HG03520 (cell line): ENCODE measurements around the gene KRT86.

ENCODE experiments used
- ATAC-seq: cut with Tn5 transposase; IDR thresholded peaks from one replicate; pipeline ENCODE4 v1.9.1; 2021; ENCODE audit warnings: mild to moderate bottlenecking, moderate library complexity; ENCODE audit not compliant: unreplicated experiment

The KRT86 gene

DNA sequence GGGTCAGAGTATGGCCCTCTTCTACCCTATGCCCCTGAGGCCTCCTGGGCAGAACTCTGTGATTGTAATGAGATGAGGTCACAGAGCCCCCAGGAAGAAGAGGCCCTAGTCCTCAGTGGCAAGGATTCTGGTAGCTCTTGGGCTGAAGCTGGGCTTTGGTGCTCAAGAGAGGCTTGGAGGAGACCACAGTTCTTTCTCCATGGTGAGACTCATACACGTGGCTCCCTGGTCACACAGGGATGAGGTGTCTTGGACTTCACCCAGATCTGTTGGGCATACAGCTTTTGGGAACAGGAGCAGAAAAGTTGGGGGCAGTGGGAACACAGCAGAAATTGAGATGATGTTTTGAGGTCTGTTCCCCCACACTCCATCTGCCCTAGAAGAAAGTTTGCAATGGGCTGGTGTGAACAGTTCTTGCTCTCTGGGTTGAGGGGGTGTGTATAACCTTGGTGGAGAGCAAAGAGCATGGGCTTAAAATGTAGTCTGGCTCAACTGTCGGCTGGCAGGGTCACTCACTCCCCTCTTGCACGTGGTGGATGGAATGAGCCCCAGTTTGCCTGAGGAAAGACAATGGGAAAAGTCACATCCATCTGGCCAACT lies at the start of gene KRT86:
Gene KRT86 (plus strand): TSS at position 125 of the 600 bp plus-strand sequence. CDS start 27,272 bp downstream, outside the sequence.
- ATAC-seq = no peak

DNA sequence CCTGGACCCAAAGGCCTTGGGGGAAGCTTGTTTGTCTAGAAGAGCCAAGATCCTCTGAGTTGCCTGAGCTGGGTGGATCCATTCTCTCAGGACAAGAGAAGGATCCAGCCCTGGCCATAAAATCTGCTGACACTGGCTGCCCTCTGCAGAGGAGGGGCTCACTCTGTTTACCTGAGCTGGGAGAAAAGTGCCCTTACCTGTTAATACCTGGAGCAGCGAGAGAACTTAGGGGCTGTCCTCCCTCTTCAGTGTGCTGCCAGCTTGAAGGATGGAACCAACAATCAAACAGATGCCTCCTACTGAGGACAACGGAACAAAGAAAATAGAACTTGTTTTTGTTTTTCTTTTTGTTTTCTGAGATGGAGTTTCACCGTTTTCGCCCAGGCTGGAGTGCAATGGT lies 48.7 kb upstream of the KRT86 start:
- no peak for ATAC-seq

DNA sequence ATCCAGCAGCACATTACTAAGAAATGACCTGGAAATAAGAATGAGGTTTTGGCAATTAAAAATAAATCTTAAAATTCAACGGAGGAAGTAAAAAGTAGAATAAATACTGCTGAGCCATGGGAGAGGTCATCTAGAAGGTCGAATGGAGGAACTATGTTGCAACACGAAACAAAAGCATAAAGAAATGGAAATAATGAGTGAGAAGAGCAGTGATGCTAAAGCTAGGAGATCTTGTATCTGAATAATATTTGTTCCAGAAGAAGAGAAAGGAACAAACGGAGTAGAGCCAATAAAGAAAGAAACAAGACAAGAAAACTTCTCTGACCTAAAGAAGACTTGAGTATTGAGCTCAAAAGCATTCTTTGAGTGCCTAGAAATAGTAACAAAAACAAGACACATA lies 48.0 kb upstream of the KRT86 start:
- ATAC-seq = no peak

DNA sequence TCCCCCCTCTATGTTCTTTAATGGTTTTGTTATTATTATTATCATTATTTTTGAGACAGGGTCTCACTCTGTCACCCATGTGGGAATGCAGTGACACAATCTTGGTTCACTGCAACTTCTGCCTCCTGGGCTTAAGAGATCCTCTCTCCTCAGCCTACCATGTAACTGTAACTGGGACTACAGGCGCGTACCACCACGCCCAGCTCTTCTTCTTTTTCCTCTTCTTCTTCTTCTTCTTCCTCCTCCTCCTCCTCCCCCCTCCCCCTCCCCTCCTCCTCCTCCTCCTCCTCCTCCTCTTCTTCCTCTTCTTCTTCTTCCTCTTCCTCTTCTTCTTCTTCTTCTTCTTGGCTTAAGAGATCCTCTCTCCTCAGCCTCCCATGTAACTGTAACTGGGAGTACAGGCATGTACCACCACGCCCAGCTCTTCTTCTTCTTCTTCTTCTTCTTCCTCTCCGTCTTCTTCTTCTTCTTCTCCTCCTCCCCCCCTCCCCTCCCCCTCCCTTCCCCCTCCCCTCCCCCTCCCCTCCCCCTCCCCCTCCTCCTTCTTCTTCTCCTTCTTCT lies 46.8 kb upstream of the KRT86 start:
- ATAC-seq = no peak

DNA sequence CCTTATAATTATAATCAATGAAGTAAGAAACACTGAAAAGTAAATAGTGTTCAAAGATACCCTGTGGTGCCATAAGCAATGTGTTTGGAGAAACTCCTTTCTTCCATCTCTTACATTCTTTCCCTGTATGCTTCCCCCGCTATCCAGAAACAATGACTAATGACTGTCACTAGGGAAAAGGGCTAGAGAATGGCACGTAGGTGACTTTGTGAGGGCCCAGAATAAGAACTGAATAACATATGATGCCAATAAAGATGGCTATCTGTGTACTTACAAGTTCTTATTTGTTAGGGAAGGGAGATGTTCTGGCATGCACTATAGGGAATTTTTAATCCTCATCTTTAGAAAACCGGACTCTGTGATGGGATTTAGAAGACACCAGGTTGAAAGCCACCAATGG lies 46.1 kb upstream of the KRT86 start:
- no peak for ATAC-seq

DNA sequence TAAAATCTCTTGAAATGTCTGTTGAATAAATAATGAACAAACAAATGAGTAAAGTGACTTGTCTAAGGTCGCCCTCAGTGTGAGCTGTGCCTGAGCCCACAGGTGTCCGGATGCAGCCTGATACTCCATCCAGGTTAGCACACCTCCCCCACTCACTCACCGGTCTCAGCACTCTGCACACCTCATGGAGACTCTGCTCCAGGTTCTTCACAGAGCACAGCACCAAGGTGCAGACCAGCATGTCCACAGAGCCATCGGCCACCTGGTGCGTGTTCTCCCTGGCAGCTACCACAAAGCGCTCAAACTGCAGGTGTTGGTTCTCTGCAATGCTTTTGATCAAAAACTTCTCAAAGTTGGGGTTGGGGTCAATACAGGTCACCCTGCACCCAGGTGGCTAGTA lies 45.5 kb upstream of the KRT86 start:
- ATAC-seq = no peak

DNA sequence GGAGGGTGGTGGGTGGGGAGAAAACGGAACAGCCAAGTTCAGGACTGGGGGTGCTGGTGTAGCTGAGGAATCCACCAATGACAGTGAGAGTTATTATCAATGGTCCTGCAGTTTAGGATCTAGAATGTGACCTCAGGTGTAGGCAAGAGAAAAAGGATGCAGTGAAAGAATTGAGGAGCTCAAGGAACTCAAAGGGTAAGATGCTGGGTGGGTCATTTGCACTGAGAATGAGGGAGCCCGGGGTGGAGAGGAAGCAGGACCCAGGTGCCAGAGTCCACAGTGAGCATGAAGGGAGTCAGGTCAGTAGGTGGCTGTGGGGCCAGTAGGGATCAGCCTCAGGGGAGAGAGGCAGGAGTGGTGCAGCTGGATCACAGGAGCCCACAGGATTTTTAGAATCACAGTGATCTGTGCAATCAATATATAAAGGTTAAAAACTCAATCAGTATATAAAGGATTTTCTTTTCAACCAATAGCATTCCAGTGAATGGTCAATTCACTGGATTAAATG lies 44.6 kb upstream of the KRT86 start:
- no peak for ATAC-seq

DNA sequence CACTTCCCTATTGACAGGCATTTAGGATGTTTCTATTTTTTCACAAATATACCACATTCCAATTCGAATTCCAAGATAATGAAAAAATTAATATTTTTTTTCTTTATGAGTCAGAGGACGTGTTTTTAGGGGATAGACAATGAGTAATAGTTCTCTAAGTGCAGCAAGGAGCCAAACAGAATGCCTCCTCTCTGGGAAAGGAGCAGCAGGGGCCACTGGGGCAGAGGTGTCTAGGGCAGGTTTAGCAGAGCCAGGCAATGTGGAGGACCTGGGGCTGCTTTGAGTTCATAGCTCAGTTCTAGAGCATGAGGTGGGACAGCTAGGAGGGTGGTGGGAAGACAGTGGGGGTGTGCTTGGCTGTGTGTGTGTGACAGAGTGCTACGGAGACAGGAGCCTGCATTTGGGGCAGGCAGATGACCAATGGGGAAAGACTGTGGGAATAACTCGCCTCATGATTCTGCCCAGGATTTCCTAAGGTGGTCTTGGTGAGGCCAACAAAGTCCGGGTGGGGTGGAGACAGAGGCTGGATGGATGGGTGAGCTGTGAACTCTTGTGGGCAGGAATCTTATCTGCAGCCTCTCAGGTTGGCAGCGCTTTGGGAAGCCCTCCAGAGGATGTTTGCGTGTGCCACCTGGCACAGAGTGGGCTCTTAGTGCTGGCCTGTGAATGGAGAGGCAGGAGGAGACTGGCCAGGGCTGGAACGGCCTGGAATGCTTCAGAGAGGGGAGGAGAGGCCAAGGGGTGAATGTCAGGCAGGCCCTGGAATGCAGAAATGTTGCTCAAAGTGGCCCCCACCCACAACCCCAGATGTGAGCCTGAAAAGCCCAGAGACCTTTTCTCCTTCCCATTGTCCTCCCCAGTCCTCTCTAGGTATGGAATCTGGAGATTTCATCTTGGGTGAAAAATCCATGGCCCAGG lies 43.8 kb upstream of the KRT86 start:
- no peak for ATAC-seq

DNA sequence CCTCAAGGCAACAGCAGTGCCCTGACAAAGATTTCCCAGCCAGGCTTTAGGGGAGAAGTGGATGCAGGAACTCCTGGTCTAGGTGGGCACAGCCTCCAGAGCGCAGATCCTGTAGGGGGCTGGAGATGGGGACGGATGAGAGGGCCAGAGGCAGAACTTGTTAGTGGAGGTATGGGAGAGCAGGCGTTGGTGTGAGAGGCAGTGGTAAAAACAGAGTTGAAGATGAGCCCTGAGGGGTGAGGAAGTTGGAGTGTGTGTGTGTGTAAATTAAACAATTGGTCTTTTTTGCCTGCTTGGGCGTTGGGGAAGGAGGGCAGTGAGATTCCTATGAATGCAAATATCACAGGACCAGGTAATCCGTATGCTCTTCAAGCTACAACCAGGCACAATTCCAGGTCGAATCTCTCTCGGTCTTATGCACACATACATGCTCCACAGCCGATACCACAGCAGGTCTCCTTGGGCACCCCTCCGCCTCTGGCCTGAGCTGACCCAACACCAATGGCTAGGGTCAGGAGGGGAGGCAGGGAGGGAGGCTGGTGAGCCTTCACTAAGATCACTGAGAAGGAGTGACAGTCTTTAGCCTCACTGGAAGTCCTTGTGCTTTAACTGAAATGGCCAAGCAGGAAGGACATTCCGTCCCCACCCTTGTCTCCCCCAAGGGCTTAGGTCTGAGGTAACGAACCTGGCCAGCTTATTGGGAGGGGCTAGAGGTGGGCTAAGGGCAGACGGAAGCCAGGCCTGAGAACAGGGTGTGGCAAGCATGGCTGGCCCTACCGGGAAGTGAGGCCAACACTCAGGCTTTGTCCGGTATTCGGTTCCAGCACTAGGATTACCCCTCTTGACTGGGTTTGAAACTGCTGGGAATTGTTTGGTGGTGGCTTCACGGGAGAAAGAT lies 42.9 kb upstream of the KRT86 start:
- ATAC-seq = no peak

DNA sequence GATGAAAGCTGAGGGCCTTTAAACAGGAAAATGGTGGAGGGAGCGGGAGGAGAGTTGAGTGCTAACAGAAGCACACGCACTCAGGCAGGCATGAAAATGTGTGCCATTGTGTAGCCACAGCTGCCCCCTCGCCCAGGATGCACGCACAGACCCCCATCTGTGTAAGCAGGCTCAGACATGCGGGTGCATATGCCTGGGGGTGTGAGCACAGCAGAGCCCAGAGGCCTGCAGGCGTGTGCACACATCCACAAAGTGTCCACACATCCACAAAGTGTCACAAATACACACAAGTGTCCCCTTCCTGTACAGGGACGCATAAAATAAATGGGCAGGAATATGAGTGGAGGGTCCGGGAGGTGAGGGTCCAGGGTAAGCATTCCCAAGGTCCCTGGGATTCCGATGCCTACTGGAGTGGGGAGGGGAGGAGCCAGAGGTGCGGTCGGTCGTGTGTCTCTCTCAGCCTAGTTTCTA lies 42.2 kb upstream of the KRT86 start:
- no peak for ATAC-seq

DNA sequence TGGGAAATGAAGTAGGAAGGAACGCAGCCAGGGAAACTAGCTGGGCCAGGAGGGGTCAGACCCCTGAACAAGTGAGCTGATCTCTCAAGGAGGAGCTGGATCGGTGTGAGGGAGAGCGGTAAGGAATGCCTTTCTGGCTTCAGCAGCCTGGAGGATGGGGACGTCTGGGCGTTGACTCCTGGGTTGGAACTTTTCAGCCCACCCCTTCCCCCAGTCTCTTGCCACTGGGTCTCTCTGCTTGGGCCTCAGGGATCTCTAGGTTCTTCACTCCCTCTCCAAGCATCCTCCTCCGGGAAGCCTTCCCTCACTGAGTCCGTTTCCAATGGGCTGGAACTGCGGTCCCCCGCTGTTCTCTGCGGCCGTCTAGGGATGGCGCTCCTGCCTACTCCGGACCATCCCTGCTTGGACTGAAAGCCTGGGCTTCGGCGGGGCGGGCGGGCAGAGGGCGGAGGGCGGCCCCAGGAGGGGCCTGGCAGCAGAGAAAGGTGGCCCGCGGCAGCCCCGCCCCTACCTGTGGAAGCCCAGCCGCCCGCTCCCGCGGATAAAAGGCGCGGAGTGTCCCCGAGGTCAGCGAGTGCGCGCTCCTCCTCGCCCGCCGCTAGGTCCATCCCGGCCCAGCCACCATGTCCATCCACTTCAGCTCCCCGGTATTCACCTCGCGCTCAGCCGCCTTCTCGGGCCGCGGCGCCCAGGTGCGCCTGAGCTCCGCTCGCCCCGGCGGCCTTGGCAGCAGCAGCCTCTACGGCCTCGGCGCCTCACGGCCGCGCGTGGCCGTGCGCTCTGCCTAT lies 41.6 kb upstream of the KRT86 start, which contains the start of gene KRT7:
Gene KRT7 (plus strand): TSS at position 570 of the 788 bp plus-strand sequence. CDS start 54 bp downstream, at position 624.
- ATAC-seq = no peak

DNA sequence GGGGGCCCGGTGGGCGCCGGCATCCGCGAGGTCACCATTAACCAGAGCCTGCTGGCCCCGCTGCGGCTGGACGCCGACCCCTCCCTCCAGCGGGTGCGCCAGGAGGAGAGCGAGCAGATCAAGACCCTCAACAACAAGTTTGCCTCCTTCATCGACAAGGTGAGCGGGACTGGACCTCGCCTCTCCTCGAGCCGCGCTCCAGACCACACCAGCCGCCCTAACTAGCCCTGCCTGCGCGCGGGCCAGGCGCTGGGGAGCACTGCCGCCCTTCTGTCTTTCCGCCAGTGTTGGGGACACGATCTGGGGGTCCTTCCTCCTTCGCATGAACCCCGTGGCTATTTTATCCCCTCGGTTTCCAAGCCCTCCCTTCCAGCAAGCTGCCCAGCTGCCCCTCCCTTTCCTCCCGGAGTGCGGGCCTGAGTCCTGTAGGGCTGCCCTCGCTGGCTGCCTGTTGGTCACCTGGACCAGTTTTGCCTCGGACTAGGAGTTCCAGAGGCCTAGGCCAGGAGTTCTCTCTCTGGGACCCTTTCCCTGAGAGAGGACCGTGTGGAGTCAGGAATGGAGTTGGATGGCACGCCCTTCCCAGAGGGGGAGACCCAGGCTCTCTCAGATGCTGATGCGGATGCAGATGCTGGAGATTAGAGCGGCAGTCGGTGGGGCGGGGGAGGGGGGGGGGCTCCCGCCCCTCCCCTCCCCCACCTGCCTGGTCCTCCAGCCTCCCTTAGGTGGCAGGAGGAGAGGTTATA lies 40.8 kb upstream of the KRT86 start:
- ATAC-seq = no peak

DNA sequence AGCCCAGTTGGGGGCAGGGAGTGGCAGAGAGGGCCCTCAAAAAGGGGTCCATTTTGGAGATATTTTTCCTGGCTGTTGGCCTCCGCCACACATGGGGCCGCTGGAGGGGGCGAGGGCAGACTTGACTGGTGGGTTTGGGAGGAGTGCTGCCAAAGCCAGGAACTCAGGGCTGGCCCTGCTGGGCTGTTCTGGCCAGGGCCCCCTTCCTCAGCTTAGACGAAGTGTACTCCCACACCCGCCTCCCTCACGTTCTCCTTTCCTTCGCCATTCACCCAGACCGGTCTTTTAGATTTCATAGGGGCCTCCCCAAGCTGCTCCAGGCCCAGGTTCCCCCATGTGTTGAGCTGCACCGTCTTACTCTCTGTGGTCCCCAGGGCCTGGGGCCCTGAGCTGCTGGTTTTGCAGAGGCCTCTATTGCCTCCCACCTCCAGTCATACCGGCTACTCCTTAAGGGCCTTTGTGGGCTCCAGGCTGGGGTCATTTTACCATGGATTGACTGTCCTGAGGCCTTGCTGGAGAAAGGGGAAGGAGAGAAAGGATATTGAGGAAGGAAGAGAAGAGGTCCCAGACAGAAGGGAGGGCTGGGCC lies 40.1 kb upstream of the KRT86 start:
- ATAC-seq = no peak

DNA sequence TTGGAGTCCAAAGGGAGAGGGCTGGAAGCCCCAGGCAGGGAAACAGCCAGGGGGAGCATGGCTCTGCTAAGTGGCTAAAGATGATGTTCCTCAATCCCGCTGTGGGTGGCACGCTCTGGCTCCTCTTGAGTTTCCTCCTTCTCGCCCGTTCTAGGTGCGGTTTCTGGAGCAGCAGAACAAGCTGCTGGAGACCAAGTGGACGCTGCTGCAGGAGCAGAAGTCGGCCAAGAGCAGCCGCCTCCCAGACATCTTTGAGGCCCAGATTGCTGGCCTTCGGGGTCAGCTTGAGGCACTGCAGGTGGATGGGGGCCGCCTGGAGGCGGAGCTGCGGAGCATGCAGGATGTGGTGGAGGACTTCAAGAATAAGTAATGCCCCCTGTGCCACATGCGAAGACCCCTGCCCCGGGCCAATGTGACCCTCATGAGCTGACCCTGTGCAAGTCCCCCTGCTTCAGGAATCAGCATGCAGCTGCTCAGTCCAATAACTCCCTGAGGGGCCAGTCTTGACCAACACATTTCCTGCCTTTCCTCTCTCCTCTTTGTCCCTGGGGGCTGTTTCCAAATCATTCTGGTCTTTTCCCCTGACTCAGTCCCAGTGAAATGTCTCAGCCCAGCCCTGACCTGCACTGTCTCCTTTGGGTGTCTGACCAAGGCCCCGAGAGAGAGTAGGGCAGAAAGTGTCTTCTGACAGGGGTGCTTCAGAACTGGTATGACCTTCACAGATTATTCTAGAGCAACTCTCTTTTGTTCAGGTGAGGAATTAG lies 39.3 kb upstream of the KRT86 start:
- ATAC-seq = no peak

DNA sequence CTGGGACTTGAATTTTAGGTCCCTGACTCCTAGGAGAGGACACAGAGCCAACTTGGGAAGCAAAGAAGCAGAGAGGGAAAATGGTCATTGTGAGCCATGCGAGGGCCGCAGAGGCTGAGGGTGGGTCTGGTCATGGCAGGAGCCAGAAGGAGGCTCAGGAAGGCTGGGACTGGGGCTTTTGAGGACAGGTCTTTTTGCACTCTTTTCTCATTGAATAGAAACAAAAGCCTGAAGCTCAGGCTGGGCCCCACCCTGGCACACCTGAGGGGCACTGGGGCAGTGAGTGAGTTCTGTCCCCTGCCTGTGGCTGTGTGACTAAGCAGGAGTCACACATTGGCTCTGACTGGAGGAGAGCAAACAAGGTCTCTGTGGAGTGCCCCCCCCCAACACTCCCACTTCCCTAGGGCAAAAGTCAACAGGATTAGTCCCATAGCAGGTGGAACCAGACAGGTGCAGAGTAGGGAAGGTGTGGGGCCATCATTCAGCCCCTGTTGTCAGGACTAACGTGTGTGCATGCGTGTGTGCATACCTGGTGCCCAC lies 38.6 kb upstream of the KRT86 start:
- ATAC-seq = no peak

DNA sequence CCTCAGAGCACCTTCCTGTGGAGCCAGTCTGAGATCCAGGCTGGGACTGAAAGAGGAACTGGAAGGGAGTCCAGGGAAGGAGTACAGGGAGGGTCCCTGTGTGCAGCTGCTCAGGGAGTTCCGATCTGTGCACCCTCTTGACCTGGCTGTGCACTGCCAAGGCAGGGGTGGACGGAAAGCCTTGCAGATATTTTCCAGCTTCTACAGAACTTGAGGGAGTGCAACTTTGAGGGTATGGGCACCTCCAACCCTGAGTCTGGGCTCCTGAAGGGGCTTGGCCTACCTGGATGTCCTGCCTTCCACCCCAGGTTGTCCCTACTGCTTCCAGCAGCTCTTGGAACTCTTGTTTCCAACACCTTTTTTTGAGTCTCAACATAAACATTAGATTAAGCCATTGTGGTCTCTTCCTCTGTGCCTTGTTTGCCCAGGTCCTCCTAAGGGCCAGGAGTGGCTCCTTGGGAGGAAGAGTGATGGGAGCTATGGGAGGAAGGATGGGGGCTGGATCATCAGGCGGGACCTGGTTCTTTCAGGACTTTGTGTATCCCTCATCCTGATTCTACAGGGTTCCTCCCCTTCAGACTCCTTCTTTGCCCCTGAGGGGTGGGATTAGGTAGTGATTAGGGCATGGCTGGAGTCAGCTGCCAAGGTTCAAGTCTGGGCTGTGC lies 37.9 kb upstream of the KRT86 start:
- ATAC-seq = no peak

DNA sequence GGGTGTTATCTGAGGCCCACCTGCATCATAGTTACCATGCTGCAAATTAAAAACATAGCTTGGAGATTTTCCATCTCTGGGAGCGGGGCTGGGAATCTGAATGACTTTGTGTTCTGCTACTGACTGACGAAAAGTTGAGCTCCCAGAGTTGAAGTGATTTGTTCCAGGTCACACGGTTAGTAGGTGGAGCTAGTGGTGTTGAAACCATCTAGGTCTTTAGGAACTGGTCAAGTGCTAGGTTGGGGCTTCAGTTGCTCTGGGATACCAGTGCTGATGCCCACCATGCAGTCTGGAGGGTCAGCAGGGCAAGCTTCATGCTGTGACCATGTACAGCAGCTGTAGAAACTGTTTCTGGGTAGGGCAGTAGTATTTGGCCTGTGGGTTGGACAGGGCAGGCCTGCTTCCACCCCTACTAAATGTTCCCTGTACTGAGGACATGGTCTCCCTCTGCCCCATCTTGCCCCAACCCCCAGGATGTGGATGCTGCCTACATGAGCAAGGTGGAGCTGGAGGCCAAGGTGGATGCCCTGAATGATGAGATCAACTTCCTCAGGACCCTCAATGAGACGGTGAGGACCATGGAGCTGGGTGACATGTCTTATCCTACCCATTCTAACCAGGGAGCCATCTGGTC lies 36.1 kb upstream of the KRT86 start:
- no peak for ATAC-seq
